Measurements from ENCODE around the gene SERHL2. TPM values are rescaled to one million over a fixed set of nuclear protein-coding genes. Genes with fewer than 3 reads are reported as not detected.

The SERHL2 gene
- polyA plus RNA-seq, 1 of the 3 experiments (the other 2 are of a cell fraction): 3.1 TPM

- POLR2A ChIA-PET: interaction anchor here (0.5 kb wide), 1 partner anchor 22 kb away, joined by 3 read pairs; no protein-coding TSS in a partner anchor
- H3K27ac ChIP-seq (ENCODE audit: low read depth in 2 of 2, low read length in 1 of 2): no peak overlapping the region
- CTCF ChIA-PET: interaction anchor here (0.7 to 1.5 kb wide), 2 partner anchors 9 to 15 kb away, joined by 3 to 6 read pairs; no protein-coding TSS in a partner anchor
- H3K9me3 ChIP-seq: no peaks in the 10 kb centered on the region
- no peaks in the 10 kb centered on the region for H3K36me3 ChIP-seq (replicated peaks in 1 of 2; ENCODE audit: control insufficient read depth in 1 of 2, insufficient read depth in 2 of 2, low read length in 1 of 2)
- no peak overlapping the region for H3K9ac ChIP-seq
- WGBS (ENCODE audit: low lambda C conversion rate): 93% methylated on average over 3 of the region's 8 CpGs
- no peaks in the 10 kb centered on the region for H3K9me2 ChIP-seq
- H3K4me1 ChIP-seq (ENCODE audit: control insufficient read depth in 1 of 2, insufficient read depth in 2 of 2, low read depth in 1 of 2, low read length in 1 of 2): peaks cover 0 to 13% of the 10 kb centered on the region in 2 experiments; a peak in 1 of 4 replicates
- no peaks in the 10 kb centered on the region for H3F3A ChIP-seq (replicated peaks; ENCODE audit: insufficient read depth)
- no peak for DNase-seq
- H3K4me3 ChIP-seq (ENCODE audit: low read depth in 2 of 2, low read length in 1 of 2): no peak overlapping the region
- H4K20me1 ChIP-seq (ENCODE audit: insufficient read depth): no peaks in the 10 kb centered on the region
- H3K27me3 ChIP-seq (ENCODE audit: insufficient read depth): no peaks in the 10 kb centered on the region
- no peak overlapping the region for H3K4me2 ChIP-seq
- H3K79me2 ChIP-seq (ENCODE audit: insufficient read depth): no peaks in the 10 kb centered on the region
- TF ChIP-seq USF1 (IDR thresholded peaks at IDR 0.05; ENCODE audit: borderline replicate concordance, low read depth) (no peak), EP300 (IDR thresholded peaks at IDR 0.05; ENCODE audit: borderline replicate concordance in 1 of 2, low read depth in 1 of 2, low read length in 1 of 2) (no peak), NFIC (IDR thresholded peaks at IDR 0.05; ENCODE audit: borderline replicate concordance) (no peak), SIN3A (IDR thresholded peaks at IDR 0.05; ENCODE audit: borderline replicate concordance, low read depth, low read length) (no peak), FOXM1 (IDR thresholded peaks at IDR 0.05; ENCODE audit: low read depth) (no peak), EZH2phosphoT487 (IDR thresholded peaks at IDR 0.05; ENCODE audit: borderline replicate concordance, low read depth) (no peak), TEAD4 (IDR thresholded peaks at IDR 0.05; ENCODE audit: borderline replicate concordance, insufficient read depth) (no peak), RFX5 (IDR thresholded peaks at IDR 0.05; ENCODE audit: low read length) (no peak), FOXJ3 (CRISPR knock-in tag; IDR thresholded peaks at IDR 0.05) (no peak), GABPA (IDR thresholded peaks at IDR 0.05; ENCODE audit: low read depth) (no peak), MAX (IDR thresholded peaks at IDR 0.05; ENCODE audit: low read depth) (no peak), SMC3 (IDR thresholded peaks at IDR 0.05; ENCODE audit: low read depth, low read length) (no peak), CTCF (IDR thresholded peaks at IDR 0.05) (no peak), TAF1 (IDR thresholded peaks at IDR 0.05; ENCODE audit: borderline replicate concordance, low read depth, low read length) (no peak), RXRA (IDR thresholded peaks at IDR 0.05; ENCODE audit: borderline replicate concordance, low read depth) (no peak), GATA2 (CRISPR knock-in tag; IDR thresholded peaks at IDR 0.05) (no peak), ELF1 (IDR thresholded peaks at IDR 0.05) (no peak), TCF12 (IDR thresholded peaks at IDR 0.05) (no peak)
- TF ChIP-seq, protein P1, sequence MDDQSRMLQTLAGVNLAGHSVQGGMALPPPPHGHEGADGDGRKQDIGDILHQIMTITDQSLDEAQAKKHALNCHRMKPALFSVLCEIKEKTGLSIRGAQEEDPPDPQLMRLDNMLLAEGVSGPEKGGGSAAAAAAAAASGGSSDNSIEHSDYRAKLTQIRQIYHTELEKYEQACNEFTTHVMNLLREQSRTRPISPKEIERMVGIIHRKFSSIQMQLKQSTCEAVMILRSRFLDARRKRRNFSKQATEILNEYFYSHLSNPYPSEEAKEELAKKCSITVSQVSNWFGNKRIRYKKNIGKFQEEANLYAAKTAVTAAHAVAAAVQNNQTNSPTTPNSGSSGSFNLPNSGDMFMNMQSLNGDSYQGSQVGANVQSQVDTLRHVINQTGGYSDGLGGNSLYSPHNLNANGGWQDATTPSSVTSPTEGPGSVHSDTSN (IDR thresholded peaks at IDR 0.05): no peak
- no peak overlapping the region for H2AFZ ChIP-seq (ENCODE audit: low read depth)
These were observed 6.6 kb downstream of the SERHL2 start for GRCh38 chr22:42560381-42560780.
